Tibial nerve (tissue), 4 donors: ENCODE measurements around the gene TMEM235.
A peak's percentile ranks its signal among the peaks of the same experiment; 100 is the strongest.

Source experiments
- CTCF ChIP-seq, 5 experiments: fragments of 200-600 bp in 3 of 5; fragments of 450-650 bp in 2 of 5; sonication (generic) in 3 of 5; IDR thresholded peaks; one replicate each; pipeline ENCODE4 v1.5.1; 2016 to 2019; ENCODE audit warnings: antibody characterized with exemption in 5 of 5, mild to moderate bottlenecking in 3 of 5, moderate library complexity in 2 of 5
- EP300 ChIP-seq, 2 donors: sonication (generic); formaldehyde crosslinking; IDR thresholded peaks; one replicate each; pipeline ENCODE4 v1.6.1; 2017; ENCODE audit warnings: antibody characterized with exemption in 2 of 2, mild to moderate bottlenecking in 1 of 2
- POLR2A ChIP-seq, 2 donors: fragments of 450-650 bp; IDR thresholded peaks; one replicate each; pipeline ENCODE4 v1.6.1; 2017; ENCODE audit warnings: antibody characterized with exemption in 2 of 2, mild to moderate bottlenecking in 2 of 2, moderate library complexity in 2 of 2

GRCh38 chr17:78186692-78187595, 44.5 kb upstream of the TMEM235 start, which contains the start of the genes AFMID and TK1:
- TF ChIP-seq CTCF (IDR thresholded peaks at IDR 0.05): peak; percentile 59 to 96 (median 92)
- TF ChIP-seq POLR2A (IDR thresholded peaks at IDR 0.05): peak; percentile 20 to 63
- peak; percentile 57 to 77 for TF ChIP-seq EP300 (IDR thresholded peaks at IDR 0.05)
